Neural progenitor cell (in vitro differentiated cells): ENCODE measurements around the gene KRT74. TPM values are rescaled to one million over a fixed set of nuclear protein-coding genes. Genes with fewer than 3 reads are reported as not detected.

Experiments
- DNase-seq: peaks from one replicate; pipeline ENCODE4 v3.0.0-alpha.2; 2016; ENCODE audit warnings: low spot score
- H2AFZ ChIP-seq: fragments of 200-600 bp; sonication (generic); replicated peaks from 2 replicates; pipeline ENCODE4 v1.6.1; 2016; ENCODE audit warnings: antibody characterized with exemption
- H3F3A ChIP-seq: fragments of 200-600 bp; sonication (generic); 2 replicates; pipeline ENCODE4 v1.6.1; 2016; ENCODE audit warnings: antibody characterized with exemption, low read depth
- H3K27ac ChIP-seq: fragments of 200-600 bp; sonication (generic); 2 replicates; pipeline ENCODE4 v1.5.1; 2016; ENCODE audit warnings: mild to moderate bottlenecking
- H3K27me3 ChIP-seq: fragments of 200-600 bp; sonication (generic); 2 replicates; pipeline ENCODE4 v1.6.1; 2016; ENCODE audit warnings: mild to moderate bottlenecking, moderate library complexity
- H3K36me3 ChIP-seq: fragments of 200-600 bp; sonication (generic); 2 replicates; pipeline ENCODE4 v1.5.1; 2016
- H3K4me1 ChIP-seq: fragments of 200-600 bp; sonication (generic); 2 replicates; pipeline ENCODE4 v1.6.1; 2016; ENCODE audit warnings: mixed run types
- H3K4me2 ChIP-seq: fragments of 200-600 bp; sonication (generic); 2 replicates; pipeline ENCODE4 v1.6.1; 2016
- H3K4me3 ChIP-seq: fragments of 200-600 bp; sonication (generic); 2 replicates; pipeline ENCODE4 v1.5.1; 2016
- H3K79me2 ChIP-seq: fragments of 200-600 bp; sonication (generic); 2 replicates; pipeline ENCODE4 v1.6.1; 2016; ENCODE audit warnings: low read depth
- H3K9ac ChIP-seq: fragments of 200-600 bp; sonication (generic); 2 replicates; pipeline ENCODE4 v1.6.1; 2016
- H3K9me3 ChIP-seq: fragments of 200-600 bp; sonication (generic); 2 replicates; pipeline ENCODE4 v1.5.1; 2016; ENCODE audit warnings: low read depth
- H4K20me1 ChIP-seq: fragments of 200-600 bp; sonication (generic); 2 replicates; pipeline ENCODE4 v1.6.1; 2016; ENCODE audit warnings: low read depth
- H3K27ac Mint-ChIP-seq: 3 replicates; pipeline ENCODE4 v1.8.0; 2021; ENCODE audit warnings: mixed read lengths
- H3K27me3 Mint-ChIP-seq: 2 replicates; pipeline ENCODE4 v1.8.0; 2022; ENCODE audit warnings: low read depth, mild to moderate bottlenecking, inconsistent platforms, moderate library complexity, mixed read lengths; ENCODE audit not compliant: insufficient read depth
- H3K36me3 Mint-ChIP-seq: 3 replicates; pipeline ENCODE4 v1.8.0; 2021; ENCODE audit warnings: mixed read lengths
- H3K4me1 Mint-ChIP-seq: 3 replicates; pipeline ENCODE4 v1.8.0; 2021; ENCODE audit warnings: mixed read lengths
- H3K4me3 Mint-ChIP-seq: 3 replicates; pipeline ENCODE4 v1.8.0; 2021; ENCODE audit warnings: mild to moderate bottlenecking, moderate library complexity, mixed read lengths
- H3K9me3 Mint-ChIP-seq: 3 replicates; pipeline ENCODE4 v1.8.0; 2020; ENCODE audit warnings: mixed read lengths
- EZH2 ChIP-seq: fragments of 200-600 bp; sonication (generic); IDR thresholded peaks from 2 replicates; pipeline ENCODE4 v1.6.1; 2017; ENCODE audit warnings: antibody characterized with exemption, mild to moderate bottlenecking, moderate library complexity
- EZH2phosphoT487 ChIP-seq: fragments of 200-600 bp; sonication (generic); IDR thresholded peaks from 2 replicates; pipeline ENCODE4 v1.6.1; 2017; ENCODE audit warnings: antibody characterized with exemption
- total RNA-seq: library from RNA; depleted of rRNA; stranded (reverse); fragments of >200 nt; gene quantifications from 2 replicates; pipeline ENCODE4 v1.2.3, GENCODE V29; 2015; ENCODE audit warnings: low replicate concordance
- TF ChIP-seq, protein P1 (sequence below): fragments of 200-600 bp; sonication (generic); IDR thresholded peaks from 2 replicates; pipeline ENCODE4 v1.5.1; 2017; ENCODE audit warnings: antibody characterized with exemption, mild to moderate bottlenecking

Gene KRT74
- total RNA-seq, 1 donor from 2014 or later: not detected

DNA sequence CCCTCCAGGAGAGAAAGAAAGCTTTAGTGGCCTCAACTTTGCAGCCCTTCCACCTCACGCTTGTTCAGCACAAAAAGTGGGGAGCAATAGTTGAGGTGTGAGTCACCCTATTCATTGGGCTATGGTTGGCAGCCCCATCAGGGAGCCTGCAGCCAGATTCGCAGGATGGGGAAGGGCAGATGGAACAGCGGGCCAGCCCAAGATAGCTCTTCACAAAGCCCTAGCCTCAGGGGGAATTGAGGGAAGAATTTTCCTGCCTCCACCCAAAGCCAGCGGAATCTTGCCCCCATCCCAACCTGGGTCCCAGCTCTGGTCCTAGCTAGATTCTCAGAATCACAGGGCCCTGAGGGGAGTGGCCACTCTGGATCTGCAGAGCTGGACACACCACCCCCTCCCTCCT is 49.8 kb downstream of the KRT74 start:
- Histone ChIP-seq H3K4me3 (no peak overlapping the region), H3K36me3 (no peaks in the 10 kb centered on the region), H3K79me2 (no peaks in the 10 kb centered on the region), H3K4me2 (no peak overlapping the region), H3K27ac (no peak overlapping the region), H3K4me1 (no peaks in the 10 kb centered on the region), H4K20me1 (no peaks in the 10 kb centered on the region), H3K9me3 (no peaks in the 10 kb centered on the region), H3F3A (no peaks in the 10 kb centered on the region), H3K9ac (no peak overlapping the region), H2AFZ (no peak overlapping the region), H3K27me3 (no peaks in the 10 kb centered on the region)
- no peak overlapping the region for H3K27ac Mint-ChIP-seq
- no peak for DNase-seq
- no peak overlapping the region for H3K4me3 Mint-ChIP-seq
- no peaks in the 10 kb centered on the region for H3K36me3 Mint-ChIP-seq
- peaks cover 12% of the 10 kb centered on the region for H3K27me3 Mint-ChIP-seq
- H3K4me1 Mint-ChIP-seq: peaks cover 6% of the 10 kb centered on the region
- TF ChIP-seq, protein P1, sequence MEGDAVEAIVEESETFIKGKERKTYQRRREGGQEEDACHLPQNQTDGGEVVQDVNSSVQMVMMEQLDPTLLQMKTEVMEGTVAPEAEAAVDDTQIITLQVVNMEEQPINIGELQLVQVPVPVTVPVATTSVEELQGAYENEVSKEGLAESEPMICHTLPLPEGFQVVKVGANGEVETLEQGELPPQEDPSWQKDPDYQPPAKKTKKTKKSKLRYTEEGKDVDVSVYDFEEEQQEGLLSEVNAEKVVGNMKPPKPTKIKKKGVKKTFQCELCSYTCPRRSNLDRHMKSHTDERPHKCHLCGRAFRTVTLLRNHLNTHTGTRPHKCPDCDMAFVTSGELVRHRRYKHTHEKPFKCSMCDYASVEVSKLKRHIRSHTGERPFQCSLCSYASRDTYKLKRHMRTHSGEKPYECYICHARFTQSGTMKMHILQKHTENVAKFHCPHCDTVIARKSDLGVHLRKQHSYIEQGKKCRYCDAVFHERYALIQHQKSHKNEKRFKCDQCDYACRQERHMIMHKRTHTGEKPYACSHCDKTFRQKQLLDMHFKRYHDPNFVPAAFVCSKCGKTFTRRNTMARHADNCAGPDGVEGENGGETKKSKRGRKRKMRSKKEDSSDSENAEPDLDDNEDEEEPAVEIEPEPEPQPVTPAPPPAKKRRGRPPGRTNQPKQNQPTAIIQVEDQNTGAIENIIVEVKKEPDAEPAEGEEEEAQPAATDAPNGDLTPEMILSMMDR: no peak
- no peak for TF ChIP-seq EZH2phosphoT487
- H3K9me3 Mint-ChIP-seq: no peaks in the 10 kb centered on the region

DNA sequence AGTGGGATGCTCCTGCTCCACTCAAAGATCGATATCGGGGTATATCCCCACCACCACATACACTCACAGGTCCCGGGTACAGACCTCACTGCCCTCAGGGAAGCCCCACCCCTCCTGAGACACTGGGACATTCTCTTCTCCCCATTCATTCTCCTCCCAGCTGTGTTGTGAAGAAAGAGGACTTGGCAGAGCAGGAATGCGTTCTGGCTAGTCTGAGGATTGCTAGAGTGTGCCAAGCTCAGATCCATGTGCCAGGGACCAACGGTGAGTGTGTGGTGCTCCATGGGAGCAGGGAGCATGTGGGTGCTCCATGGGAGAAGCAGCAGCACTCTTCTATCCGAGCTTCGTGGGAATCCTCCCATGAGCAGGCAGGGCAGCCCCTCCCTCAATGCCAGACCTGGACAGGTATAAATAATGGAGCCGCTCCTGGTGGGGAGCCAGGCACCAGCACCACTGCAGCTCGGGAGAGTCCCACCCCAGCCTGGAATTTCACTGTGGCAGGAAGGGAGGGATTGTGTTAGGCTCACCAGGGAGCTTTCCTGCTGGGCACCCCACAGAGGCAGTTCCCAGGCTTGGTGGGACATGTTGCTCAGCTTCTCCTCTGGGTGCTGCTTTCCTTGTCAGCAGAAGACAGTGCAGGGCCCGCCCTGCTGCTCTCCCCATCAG is 51.2 kb downstream of the KRT74 start:
- Mint-ChIP-seq H3K4me3 (no peak overlapping the region), H3K36me3 (no peaks in the 10 kb centered on the region), H3K9me3 (no peaks in the 10 kb centered on the region), H3K4me1 (peaks cover 6% of the 10 kb centered on the region), H3K27me3 (peaks cover 12% of the 10 kb centered on the region), H3K27ac (no peak overlapping the region)
- no peaks in the 10 kb centered on the region for H3K27me3 ChIP-seq
- H3K9me3 ChIP-seq: no peaks in the 10 kb centered on the region
- H3K9ac ChIP-seq: no peak overlapping the region
- H3K27ac ChIP-seq: no peak overlapping the region
- no peak for DNase-seq
- no peaks in the 10 kb centered on the region for H3K4me1 ChIP-seq
- H4K20me1 ChIP-seq: no peaks in the 10 kb centered on the region
- H2AFZ ChIP-seq: no peak overlapping the region
- TF ChIP-seq EZH2phosphoT487 (no peak), EZH2 (no peak)
- TF ChIP-seq, protein P1: no peak
- no peaks in the 10 kb centered on the region for H3K36me3 ChIP-seq
- H3K4me3 ChIP-seq: no peak overlapping the region
- no peak overlapping the region for H3K4me2 ChIP-seq
- no peaks in the 10 kb centered on the region for H3K79me2 ChIP-seq
- no peaks in the 10 kb centered on the region for H3F3A ChIP-seq

DNA sequence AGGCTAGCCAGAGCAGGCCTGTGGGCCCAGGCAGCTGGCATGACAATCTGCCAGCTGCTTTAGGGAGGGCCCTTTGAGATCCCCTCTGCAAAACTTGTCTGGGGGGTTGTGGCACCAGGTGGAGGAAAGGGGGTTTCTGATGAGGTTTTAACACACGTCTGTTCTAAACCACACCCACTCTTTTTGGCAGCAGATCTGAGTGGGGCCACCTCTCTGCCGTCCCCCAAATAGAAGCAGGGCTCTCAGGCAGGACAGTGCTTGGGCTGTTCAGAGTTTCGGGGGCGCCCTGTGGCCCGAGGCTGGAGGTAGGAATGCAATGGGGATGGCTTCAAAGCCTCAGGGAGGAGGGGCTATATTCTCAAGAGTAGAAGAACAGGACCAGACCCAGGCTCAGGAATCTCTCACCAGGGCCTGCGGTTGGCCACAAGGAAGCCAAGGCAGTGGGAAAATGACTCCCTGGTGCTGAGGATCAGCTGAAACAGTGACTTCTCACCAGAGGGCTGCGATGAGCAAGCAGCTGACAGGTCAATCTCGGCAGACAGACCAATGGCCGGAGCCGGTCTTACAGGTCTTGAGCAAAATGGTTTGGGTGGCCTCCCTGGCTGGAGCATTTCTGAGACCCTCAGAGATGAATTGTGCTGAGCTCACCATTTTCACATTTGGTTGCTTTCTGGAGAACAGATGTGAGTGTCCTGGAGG is 51.9 kb downstream of the KRT74 start:
- H3K4me2 ChIP-seq: no peak overlapping the region
- peaks cover 6% of the 10 kb centered on the region for H3K4me1 Mint-ChIP-seq
- no peaks in the 10 kb centered on the region for H3K27me3 ChIP-seq
- no peak overlapping the region for H3K9ac ChIP-seq
- H3K4me3 Mint-ChIP-seq: no peak overlapping the region
- no peak overlapping the region for H2AFZ ChIP-seq
- H3F3A ChIP-seq: no peaks in the 10 kb centered on the region
- TF ChIP-seq EZH2phosphoT487 (no peak), EZH2 (no peak)
- TF ChIP-seq, protein P1: no peak
- H3K36me3 ChIP-seq: no peaks in the 10 kb centered on the region
- peaks cover 8% of the 10 kb centered on the region for H3K27me3 Mint-ChIP-seq
- no peak overlapping the region for H3K27ac ChIP-seq
- H3K36me3 Mint-ChIP-seq: no peaks in the 10 kb centered on the region
- DNase-seq: no peak
- no peaks in the 10 kb centered on the region for H3K4me1 ChIP-seq
- H3K79me2 ChIP-seq: no peaks in the 10 kb centered on the region
- H3K27ac Mint-ChIP-seq: no peak overlapping the region
- no peaks in the 10 kb centered on the region for H3K9me3 Mint-ChIP-seq
- no peak overlapping the region for H3K4me3 ChIP-seq
- H3K9me3 ChIP-seq: no peaks in the 10 kb centered on the region
- no peaks in the 10 kb centered on the region for H4K20me1 ChIP-seq
